HG02884 (cell line): Measurements from ENCODE around the gene CCDC86.

Experiments used
- ATAC-seq: cut with Tn5 transposase; IDR thresholded peaks from one replicate; pipeline ENCODE4 v1.9.1; 2021; ENCODE audit warnings: mild to moderate bottlenecking, moderate library complexity; ENCODE audit not compliant: unreplicated experiment

The CCDC86 gene

GRCh38 chr11:60867871-60868681, 26.2 kb downstream of the CCDC86 start:
- ATAC-seq = no peak

- ATAC-seq = no peak
Measured at GRCh38 chr11:60868682-60869450, 27.0 kb downstream of the CCDC86 start.

GRCh38 chr11:60869451-60869825, 27.5 kb downstream of the CCDC86 start:
- no peak for ATAC-seq

- ATAC-seq = no peak
Measured at GRCh38 chr11:60870276-60870675, 28.4 kb downstream of the CCDC86 start.

- ATAC-seq = no peak
Measured at GRCh38 chr11:60870733-60871377, 28.9 kb downstream of the CCDC86 start.

- no peak for ATAC-seq
Measured at GRCh38 chr11:60871378-60872061, 29.6 kb downstream of the CCDC86 start.

- ATAC-seq = no peak
Measured at GRCh38 chr11:60872124-60872960, 30.4 kb downstream of the CCDC86 start.

GRCh38 chr11:60872961-60873524, 31.1 kb downstream of the CCDC86 start:
- ATAC-seq = no peak

- ATAC-seq = no peak
Measured at GRCh38 chr11:60873533-60873932, 31.6 kb downstream of the CCDC86 start.

- no peak for ATAC-seq
Measured at GRCh38 chr11:60874421-60875365, 32.8 kb downstream of the CCDC86 start.

GRCh38 chr11:60875366-60876167, 33.7 kb downstream of the CCDC86 start:
- ATAC-seq = no peak

GRCh38 chr11:60876168-60876485, 34.2 kb downstream of the CCDC86 start:
- ATAC-seq = no peak

GRCh38 chr11:60878245-60879101, 36.6 kb downstream of the CCDC86 start:
- ATAC-seq = no peak

GRCh38 chr11:60879104-60879503, 37.2 kb downstream of the CCDC86 start:
- no peak for ATAC-seq

- ATAC-seq = no peak
Measured at GRCh38 chr11:60879971-60880588, 38.2 kb downstream of the CCDC86 start.

- ATAC-seq = no peak
Measured at GRCh38 chr11:60880643-60881282, 38.9 kb downstream of the CCDC86 start.
